NCI-H2171 (cell line): ENCODE results near the gene PDE8A.
"Not testable (repeated sequence)": the region's sequence is repeated elsewhere in the genome, so short reads cannot be mapped to it uniquely, and the experiment has no call there.

Experiments
- DNase-seq: peaks from one replicate; lab custom pipeline; 2025; lab: John Stamatoyannopoulos, UW

PDE8A gene

GRCh38 chr15:85128621-85129020, 147.0 kb downstream of the PDE8A start:
- DNase-seq: no peak

- DNase-seq: peak; percentile 38
Observed at GRCh38 chr15:85129881-85130280, 148.2 kb downstream of the PDE8A start.

- no peak for DNase-seq
Observed at GRCh38 chr15:85131915-85132314, 150.3 kb downstream of the PDE8A start.

- no peak for DNase-seq
Observed at GRCh38 chr15:85133709-85134108, 152.1 kb downstream of the PDE8A start.

- peak; percentile 96 for DNase-seq
Observed at GRCh38 chr15:85137489-85138168, 156.0 kb downstream of the PDE8A start.

GRCh38 chr15:85139391-85139790, 157.7 kb downstream of the PDE8A start:
- no peak for DNase-seq

GRCh38 chr15:85141726-85142125, 160.1 kb downstream of the PDE8A start:
- peak; percentile 92 for DNase-seq

- DNase-seq: no peak
Observed at GRCh38 chr15:85142312-85142711, 160.7 kb downstream of the PDE8A start.

GRCh38 chr15:85149465-85150129, 167.9 kb downstream of the PDE8A start:
- DNase-seq: peak; percentile 24

GRCh38 chr15:85150130-85150480, 168.4 kb downstream of the PDE8A start:
- no peak for DNase-seq

GRCh38 chr15:85151145-85151544, 169.5 kb downstream of the PDE8A start:
- no peak for DNase-seq

- DNase-seq: no peak
Observed at GRCh38 chr15:85151861-85152260, 170.2 kb downstream of the PDE8A start.

- no peak for DNase-seq
Observed at GRCh38 chr15:85154061-85154460, 172.4 kb downstream of the PDE8A start.

GRCh38 chr15:85155360-85155759, 173.7 kb downstream of the PDE8A start:
- DNase-seq: no peak

- no peak for DNase-seq
Observed at GRCh38 chr15:85155857-85156256, 174.2 kb downstream of the PDE8A start.

- no peak for DNase-seq
Observed at GRCh38 chr15:85157344-85157743, 175.7 kb downstream of the PDE8A start.

- DNase-seq: no peak
Observed at GRCh38 chr15:85162237-85162636, 180.6 kb downstream of the PDE8A start.

- no peak for DNase-seq
Observed at GRCh38 chr15:85164841-85165466, 183.3 kb downstream of the PDE8A start.

GRCh38 chr15:85167568-85167967, 185.9 kb downstream of the PDE8A start:
- no peak for DNase-seq

- DNase-seq: peak; percentile 74
Observed at GRCh38 chr15:85168642-85169173, 187.1 kb downstream of the PDE8A start.

- no peak for DNase-seq
Observed at GRCh38 chr15:85171736-85172135, 190.1 kb downstream of the PDE8A start.

- no peak for DNase-seq
Observed at GRCh38 chr15:85172846-85173490, 191.3 kb downstream of the PDE8A start.

- not testable (repeated sequence) for DNase-seq
Observed at GRCh38 chr15:85173630-85174029, 192.0 kb downstream of the PDE8A start.
